H1 (cell line): ENCODE measurements around the gene NSUN2. TPM values are rescaled to one million over a fixed set of nuclear protein-coding genes. Genes with fewer than 3 reads are reported as not detected.

Experiments
- CBX8 ChIP-seq: fragments of 300-800, 300-1000 bp; sonication (generic); IDR thresholded peaks from 2 replicates; pipeline ENCODE4 v1.7.1; 2016; ENCODE audit warnings: low read depth, low read length, borderline replicate concordance
- CTBP2 ChIP-seq: IDR thresholded peaks from 2 replicates; pipeline ENCODE4 v1.7.0; 2011; ENCODE audit warnings: borderline replicate concordance, mild to moderate bottlenecking, moderate library complexity, mixed read lengths, low read length; ENCODE audit not compliant: insufficient read depth, insufficient read length
- GTF2F1 ChIP-seq: IDR thresholded peaks from 2 replicates; pipeline ENCODE4 v1.6.1; 2012; ENCODE audit warnings: low read depth, low read length, improper control_type of control experiment, borderline replicate concordance
- JUN ChIP-seq: IDR thresholded peaks from 2 replicates; pipeline ENCODE4 v1.6.1; 2011; ENCODE audit warnings: low read depth, mild to moderate bottlenecking, improper control_type of control experiment, low read length
- POLR2A ChIP-seq, 2 experiments: IDR thresholded peaks; 1 replicate in 1 of 2; 2 replicates in 1 of 2; pipeline ENCODE4 v1.6.1; 2011; ENCODE audit warnings: low read depth in 2 of 2, low read length in 2 of 2, mild to moderate bottlenecking in 2 of 2; ENCODE audit errors: control extremely low read depth in 1 of 2
- POU5F1 ChIP-seq: IDR thresholded peaks from 2 replicates; pipeline ENCODE4 v1.6.1; 2011; ENCODE audit warnings: low read depth, mild to moderate bottlenecking, low read length, moderate library complexity
- RBBP5 ChIP-seq: IDR thresholded peaks from 2 replicates; pipeline ENCODE4 v1.7.1; 2012; ENCODE audit warnings: low read depth, mild to moderate bottlenecking, inconsistent platforms, low read length, moderate library complexity, borderline replicate concordance
- RXRA ChIP-seq: IDR thresholded peaks from 2 replicates; pipeline ENCODE4 v1.6.1; 2011; ENCODE audit warnings: low read depth, mild to moderate bottlenecking, low read length, moderate library complexity; ENCODE audit not compliant: insufficient read depth
- SIX5 ChIP-seq: IDR thresholded peaks from 2 replicates; pipeline ENCODE4 v1.6.1; 2011; ENCODE audit warnings: mild to moderate bottlenecking, low read depth, low read length
- TAF7 ChIP-seq: optimal IDR thresholded peaks from 2 replicates; pipeline ENCODE3; 2011; ENCODE audit warnings: low read depth, mild to moderate bottlenecking, inconsistent platforms, low read length, moderate library complexity, borderline replicate concordance
- TBP ChIP-seq: IDR thresholded peaks from 2 replicates; pipeline ENCODE4 v1.6.1; 2011; ENCODE audit warnings: low read depth, low read length, improper control_type of control experiment
- polyA plus RNA-seq, 7 experiments: library from polyadenylated mRNA; depleted of rRNA in 3 of 7; stranded (reverse) in 5 of 7; unstranded in 2 of 7; fragments of >200 nt in 5 of 7; fragments of 200-250 nt in 2 of 7; gene quantifications; 1 replicate in 5 of 7; 2 replicates in 1 of 7; 4 replicates in 1 of 7; pipeline versions ENCODE4 v1.2.1 to v1.2.3, GENCODE V29; 2011 to 2013; ENCODE audit warnings: missing spikeins in 2 of 7, mixed read lengths in 2 of 7
- total RNA-seq: library from RNA; stranded (reverse); fragmentation: NEBNext Ultra II Directional; extraction: Animal tissue kit (Norgen Biotek cat#: 25700); gene quantifications from 2 replicates; pipeline ENCODE4 v1.2.1, GENCODE V29; 2021
- TF ChIP-seq, protein P1 (sequence below): fragments of 300-600 bp; sonication (generic); IDR thresholded peaks from 2 replicates; pipeline ENCODE4 v1.7.1; 2012; ENCODE audit warnings: low read length, moderate library complexity, mild to moderate bottlenecking, inconsistent platforms; ENCODE audit not compliant: insufficient replicate concordance

Gene NSUN2
- total and polyA plus RNA-seq, 2 of the 8 experiments (the other 6 are each of a cell fraction or from before 2014, with no cell fraction given), result 47.3 to 94.7 TPM

DNA sequence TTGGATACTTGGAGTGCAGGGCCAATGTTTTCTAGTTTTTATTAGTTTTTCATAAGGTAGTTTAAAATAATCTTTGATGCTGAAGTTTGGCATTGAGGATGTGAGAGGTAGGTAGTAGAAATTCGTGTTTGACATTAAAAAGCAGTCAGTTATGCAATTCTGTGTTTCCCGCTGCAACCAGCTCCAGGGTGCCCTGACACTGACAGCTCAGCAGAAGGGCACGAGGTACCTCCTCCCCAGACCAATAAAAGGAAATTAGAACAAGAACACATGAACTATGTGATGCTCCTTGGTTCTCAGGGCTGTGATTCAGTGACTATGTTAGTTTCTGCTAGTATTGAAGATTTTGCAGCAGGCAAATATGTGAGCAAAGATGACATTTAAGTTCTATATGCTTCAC is 40.2 kb downstream of the NSUN2 start (continued):
- TF ChIP-seq, protein P1, sequence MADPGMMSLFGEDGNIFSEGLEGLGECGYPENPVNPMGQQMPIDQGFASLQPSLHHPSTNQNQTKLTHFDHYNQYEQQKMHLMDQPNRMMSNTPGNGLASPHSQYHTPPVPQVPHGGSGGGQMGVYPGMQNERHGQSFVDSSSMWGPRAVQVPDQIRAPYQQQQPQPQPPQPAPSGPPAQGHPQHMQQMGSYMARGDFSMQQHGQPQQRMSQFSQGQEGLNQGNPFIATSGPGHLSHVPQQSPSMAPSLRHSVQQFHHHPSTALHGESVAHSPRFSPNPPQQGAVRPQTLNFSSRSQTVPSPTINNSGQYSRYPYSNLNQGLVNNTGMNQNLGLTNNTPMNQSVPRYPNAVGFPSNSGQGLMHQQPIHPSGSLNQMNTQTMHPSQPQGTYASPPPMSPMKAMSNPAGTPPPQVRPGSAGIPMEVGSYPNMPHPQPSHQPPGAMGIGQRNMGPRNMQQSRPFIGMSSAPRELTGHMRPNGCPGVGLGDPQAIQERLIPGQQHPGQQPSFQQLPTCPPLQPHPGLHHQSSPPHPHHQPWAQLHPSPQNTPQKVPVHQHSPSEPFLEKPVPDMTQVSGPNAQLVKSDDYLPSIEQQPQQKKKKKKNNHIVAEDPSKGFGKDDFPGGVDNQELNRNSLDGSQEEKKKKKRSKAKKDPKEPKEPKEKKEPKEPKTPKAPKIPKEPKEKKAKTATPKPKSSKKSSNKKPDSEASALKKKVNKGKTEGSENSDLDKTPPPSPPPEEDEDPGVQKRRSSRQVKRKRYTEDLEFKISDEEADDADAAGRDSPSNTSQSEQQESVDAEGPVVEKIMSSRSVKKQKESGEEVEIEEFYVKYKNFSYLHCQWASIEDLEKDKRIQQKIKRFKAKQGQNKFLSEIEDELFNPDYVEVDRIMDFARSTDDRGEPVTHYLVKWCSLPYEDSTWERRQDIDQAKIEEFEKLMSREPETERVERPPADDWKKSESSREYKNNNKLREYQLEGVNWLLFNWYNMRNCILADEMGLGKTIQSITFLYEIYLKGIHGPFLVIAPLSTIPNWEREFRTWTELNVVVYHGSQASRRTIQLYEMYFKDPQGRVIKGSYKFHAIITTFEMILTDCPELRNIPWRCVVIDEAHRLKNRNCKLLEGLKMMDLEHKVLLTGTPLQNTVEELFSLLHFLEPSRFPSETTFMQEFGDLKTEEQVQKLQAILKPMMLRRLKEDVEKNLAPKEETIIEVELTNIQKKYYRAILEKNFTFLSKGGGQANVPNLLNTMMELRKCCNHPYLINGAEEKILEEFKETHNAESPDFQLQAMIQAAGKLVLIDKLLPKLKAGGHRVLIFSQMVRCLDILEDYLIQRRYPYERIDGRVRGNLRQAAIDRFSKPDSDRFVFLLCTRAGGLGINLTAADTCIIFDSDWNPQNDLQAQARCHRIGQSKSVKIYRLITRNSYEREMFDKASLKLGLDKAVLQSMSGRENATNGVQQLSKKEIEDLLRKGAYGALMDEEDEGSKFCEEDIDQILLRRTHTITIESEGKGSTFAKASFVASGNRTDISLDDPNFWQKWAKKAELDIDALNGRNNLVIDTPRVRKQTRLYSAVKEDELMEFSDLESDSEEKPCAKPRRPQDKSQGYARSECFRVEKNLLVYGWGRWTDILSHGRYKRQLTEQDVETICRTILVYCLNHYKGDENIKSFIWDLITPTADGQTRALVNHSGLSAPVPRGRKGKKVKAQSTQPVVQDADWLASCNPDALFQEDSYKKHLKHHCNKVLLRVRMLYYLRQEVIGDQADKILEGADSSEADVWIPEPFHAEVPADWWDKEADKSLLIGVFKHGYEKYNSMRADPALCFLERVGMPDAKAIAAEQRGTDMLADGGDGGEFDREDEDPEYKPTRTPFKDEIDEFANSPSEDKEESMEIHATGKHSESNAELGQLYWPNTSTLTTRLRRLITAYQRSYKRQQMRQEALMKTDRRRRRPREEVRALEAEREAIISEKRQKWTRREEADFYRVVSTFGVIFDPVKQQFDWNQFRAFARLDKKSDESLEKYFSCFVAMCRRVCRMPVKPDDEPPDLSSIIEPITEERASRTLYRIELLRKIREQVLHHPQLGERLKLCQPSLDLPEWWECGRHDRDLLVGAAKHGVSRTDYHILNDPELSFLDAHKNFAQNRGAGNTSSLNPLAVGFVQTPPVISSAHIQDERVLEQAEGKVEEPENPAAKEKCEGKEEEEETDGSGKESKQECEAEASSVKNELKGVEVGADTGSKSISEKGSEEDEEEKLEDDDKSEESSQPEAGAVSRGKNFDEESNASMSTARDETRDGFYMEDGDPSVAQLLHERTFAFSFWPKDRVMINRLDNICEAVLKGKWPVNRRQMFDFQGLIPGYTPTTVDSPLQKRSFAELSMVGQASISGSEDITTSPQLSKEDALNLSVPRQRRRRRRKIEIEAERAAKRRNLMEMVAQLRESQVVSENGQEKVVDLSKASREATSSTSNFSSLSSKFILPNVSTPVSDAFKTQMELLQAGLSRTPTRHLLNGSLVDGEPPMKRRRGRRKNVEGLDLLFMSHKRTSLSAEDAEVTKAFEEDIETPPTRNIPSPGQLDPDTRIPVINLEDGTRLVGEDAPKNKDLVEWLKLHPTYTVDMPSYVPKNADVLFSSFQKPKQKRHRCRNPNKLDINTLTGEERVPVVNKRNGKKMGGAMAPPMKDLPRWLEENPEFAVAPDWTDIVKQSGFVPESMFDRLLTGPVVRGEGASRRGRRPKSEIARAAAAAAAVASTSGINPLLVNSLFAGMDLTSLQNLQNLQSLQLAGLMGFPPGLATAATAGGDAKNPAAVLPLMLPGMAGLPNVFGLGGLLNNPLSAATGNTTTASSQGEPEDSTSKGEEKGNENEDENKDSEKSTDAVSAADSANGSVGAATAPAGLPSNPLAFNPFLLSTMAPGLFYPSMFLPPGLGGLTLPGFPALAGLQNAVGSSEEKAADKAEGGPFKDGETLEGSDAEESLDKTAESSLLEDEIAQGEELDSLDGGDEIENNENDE, result no peak
- TF ChIP-seq POLR2A (IDR thresholded peaks at IDR 0.05; ENCODE audit: control extremely low read depth in 1 of 2, low read depth in 2 of 2, low read length in 2 of 2), result no peak
- no peak for TF ChIP-seq RXRA
- TF ChIP-seq TBP, result no peak
- no peak for TF ChIP-seq CBX8
- no peak for TF ChIP-seq RBBP5
- TF ChIP-seq JUN, result no peak
- no peak for TF ChIP-seq CTBP2
- TF ChIP-seq POU5F1, result no peak
- TF ChIP-seq TAF7, result no peak
- no peak for TF ChIP-seq SIX5
- no peak for TF ChIP-seq GTF2F1
